Astrocyte (in vitro differentiated cells and primary cell): ENCODE measurements around the gene EFNA5. TPM values are rescaled to one million over a fixed set of nuclear protein-coding genes. Genes with fewer than 3 reads are reported as not detected.

Source experiments
- DNase-seq: peaks from one replicate; pipeline ENCODE4 v3.0.0-alpha.2; 2010; ENCODE audit warnings: low read depth
- FAIRE-seq: peaks from 2 replicates; lab custom pipeline; 2011; peaks lifted over from hg19 to GRCh38; lab: Jason Lieb, UNC
- H2AFZ ChIP-seq: 2 replicates; pipeline ENCODE4 v1.6.0; 2012; ENCODE audit warnings: low read depth, low read length, inconsistent platforms
- H3K27ac ChIP-seq: 2 replicates; pipeline ENCODE4 v1.5.1; 2011; ENCODE audit warnings: low read depth, low read length, inconsistent platforms
- H3K27me3 ChIP-seq: 2 replicates; pipeline ENCODE4 v1.6.0; 2011; ENCODE audit warnings: low read length, inconsistent platforms; ENCODE audit not compliant: insufficient read depth
- H3K36me3 ChIP-seq: 2 replicates; pipeline ENCODE4 v1.5.1; 2011; ENCODE audit warnings: low read length, inconsistent platforms; ENCODE audit not compliant: insufficient read depth
- H3K4me1 ChIP-seq: 2 replicates; pipeline ENCODE4 v1.5.1; 2011; ENCODE audit warnings: low read length, inconsistent platforms; ENCODE audit not compliant: insufficient read depth
- H3K4me2 ChIP-seq: 2 replicates; pipeline ENCODE4 v1.6.0; 2012; ENCODE audit warnings: low read length, inconsistent platforms
- H3K4me3 ChIP-seq: 2 replicates; pipeline ENCODE4 v1.5.1; 2011; ENCODE audit warnings: low read depth, mild to moderate bottlenecking, low read length, inconsistent platforms; ENCODE audit not compliant: insufficient read depth
- H3K79me2 ChIP-seq: 2 replicates; pipeline ENCODE4 v1.6.0; 2012; ENCODE audit warnings: mild to moderate bottlenecking, low read length, inconsistent platforms; ENCODE audit not compliant: insufficient read depth
- H3K9ac ChIP-seq: 2 replicates; pipeline ENCODE4 v1.6.0; 2012; ENCODE audit warnings: mild to moderate bottlenecking, low read length, inconsistent platforms
- H3K9me3 ChIP-seq: 2 replicates; pipeline ENCODE4 v1.5.1; 2012; ENCODE audit warnings: low read depth, mild to moderate bottlenecking, low read length, inconsistent platforms; ENCODE audit not compliant: insufficient read depth
- H4K20me1 ChIP-seq: 2 replicates; pipeline ENCODE4 v1.6.0; 2012; ENCODE audit warnings: low read length, inconsistent platforms; ENCODE audit not compliant: insufficient read depth
- H3K27ac Mint-ChIP-seq: one replicate; pipeline ENCODE4 v1.8.0; 2021; ENCODE audit warnings: mild to moderate bottlenecking, mixed read lengths; ENCODE audit not compliant: unreplicated experiment
- H3K27me3 Mint-ChIP-seq: one replicate; pipeline ENCODE4 v1.8.0; 2021; ENCODE audit warnings: low read depth, mixed read lengths; ENCODE audit not compliant: unreplicated experiment
- H3K36me3 Mint-ChIP-seq: one replicate; pipeline ENCODE4 v1.8.0; 2021; ENCODE audit warnings: low read depth, mixed read lengths; ENCODE audit not compliant: unreplicated experiment
- H3K4me1 Mint-ChIP-seq: one replicate; pipeline ENCODE4 v1.8.0; 2021; ENCODE audit warnings: low read depth, mixed read lengths; ENCODE audit not compliant: unreplicated experiment
- H3K4me3 Mint-ChIP-seq: one replicate; pipeline ENCODE4 v1.8.0; 2021; ENCODE audit warnings: mild to moderate bottlenecking, moderate library complexity, mixed read lengths; ENCODE audit not compliant: unreplicated experiment
- H3K9me3 Mint-ChIP-seq: one replicate; pipeline ENCODE4 v1.8.0; 2021; ENCODE audit warnings: mild to moderate bottlenecking, mixed read lengths; ENCODE audit not compliant: unreplicated experiment
- EZH2 ChIP-seq: IDR thresholded peaks from 2 replicates; pipeline ENCODE4 v1.6.1; 2012; ENCODE audit warnings: mild to moderate bottlenecking, low read length, inconsistent platforms; ENCODE audit not compliant: insufficient read depth
- total RNA-seq: library from RNA; stranded (reverse); gene quantifications from 2 replicates; pipeline ENCODE4 v1.2.1, GENCODE V29; 2021
- TF ChIP-seq, protein P1 (sequence below): IDR thresholded peaks from 2 replicates; pipeline ENCODE4 v1.5.1; 2011; ENCODE audit warnings: low read depth, mild to moderate bottlenecking, inconsistent platforms, low read length, moderate library complexity; ENCODE audit not compliant: insufficient read depth

EFNA5 gene
- total RNA-seq, 1 donor from 2014 or later: 59.3 TPM

- no peak for FAIRE-seq
- H3K27ac Mint-ChIP-seq: no peak overlapping the region
- H3K4me1 Mint-ChIP-seq: no peaks in the 10 kb centered on the region
- Histone ChIP-seq H3K4me2 (no peak overlapping the region), H3K4me3 (no peak overlapping the region), H3K79me2 (no peaks in the 10 kb centered on the region), H4K20me1 (no peaks in the 10 kb centered on the region), H3K9me3 (no peaks in the 10 kb centered on the region), H3K27ac (no peak overlapping the region), H3K27me3 (no peaks in the 10 kb centered on the region), H3K9ac (no peak overlapping the region), H3K36me3 (no peaks in the 10 kb centered on the region), H3K4me1 (no peaks in the 10 kb centered on the region), H2AFZ (no peak overlapping the region)
- no peak for DNase-seq
- peaks cover 15% of the 10 kb centered on the region for H3K9me3 Mint-ChIP-seq
- H3K36me3 Mint-ChIP-seq: peaks cover 3% of the 10 kb centered on the region
- TF ChIP-seq EZH2: no peak
- TF ChIP-seq, protein P1, sequence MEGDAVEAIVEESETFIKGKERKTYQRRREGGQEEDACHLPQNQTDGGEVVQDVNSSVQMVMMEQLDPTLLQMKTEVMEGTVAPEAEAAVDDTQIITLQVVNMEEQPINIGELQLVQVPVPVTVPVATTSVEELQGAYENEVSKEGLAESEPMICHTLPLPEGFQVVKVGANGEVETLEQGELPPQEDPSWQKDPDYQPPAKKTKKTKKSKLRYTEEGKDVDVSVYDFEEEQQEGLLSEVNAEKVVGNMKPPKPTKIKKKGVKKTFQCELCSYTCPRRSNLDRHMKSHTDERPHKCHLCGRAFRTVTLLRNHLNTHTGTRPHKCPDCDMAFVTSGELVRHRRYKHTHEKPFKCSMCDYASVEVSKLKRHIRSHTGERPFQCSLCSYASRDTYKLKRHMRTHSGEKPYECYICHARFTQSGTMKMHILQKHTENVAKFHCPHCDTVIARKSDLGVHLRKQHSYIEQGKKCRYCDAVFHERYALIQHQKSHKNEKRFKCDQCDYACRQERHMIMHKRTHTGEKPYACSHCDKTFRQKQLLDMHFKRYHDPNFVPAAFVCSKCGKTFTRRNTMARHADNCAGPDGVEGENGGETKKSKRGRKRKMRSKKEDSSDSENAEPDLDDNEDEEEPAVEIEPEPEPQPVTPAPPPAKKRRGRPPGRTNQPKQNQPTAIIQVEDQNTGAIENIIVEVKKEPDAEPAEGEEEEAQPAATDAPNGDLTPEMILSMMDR: no peak
- H3K27me3 Mint-ChIP-seq: no peaks in the 10 kb centered on the region
- H3K4me3 Mint-ChIP-seq: no peak overlapping the region
Measured at GRCh38 chr5:107342371-107342770, 328.4 kb downstream of the EFNA5 start.

DNA sequence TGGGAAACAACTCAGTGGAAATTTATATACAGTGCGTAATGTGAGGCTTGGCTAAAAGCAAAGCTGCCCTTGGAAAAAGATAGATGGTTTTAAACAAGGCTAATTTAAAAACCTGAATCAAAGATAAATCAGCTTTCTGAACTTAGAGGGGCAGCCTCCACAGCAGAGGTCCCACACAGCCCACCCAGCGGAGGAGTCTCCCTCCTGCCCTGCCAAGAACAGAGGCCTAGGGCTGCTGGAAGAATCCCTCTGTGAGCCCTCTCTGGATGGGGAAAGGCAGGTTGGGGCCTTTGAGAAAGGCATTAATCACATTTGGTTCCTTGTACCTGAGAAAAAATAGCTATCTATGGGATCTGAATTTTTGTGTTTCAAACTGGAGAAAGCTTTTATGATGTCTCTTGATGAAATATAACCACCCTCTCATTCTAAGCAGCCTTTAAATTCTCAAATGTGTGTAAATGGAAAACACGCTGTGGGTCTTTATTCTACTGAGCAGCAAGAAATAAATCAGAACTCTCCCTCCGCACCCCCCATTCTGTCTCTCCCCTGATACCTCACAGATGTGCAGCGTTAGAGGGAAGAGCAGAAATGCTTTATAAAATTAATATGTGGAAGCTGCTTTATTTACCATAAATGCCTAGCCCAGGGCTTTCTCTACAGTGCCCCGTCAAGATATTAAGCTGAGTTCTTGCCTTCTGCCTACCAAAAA lies 329.2 kb downstream of the EFNA5 start:
- Histone ChIP-seq H3K4me1 (no peaks in the 10 kb centered on the region), H3K36me3 (no peaks in the 10 kb centered on the region), H3K9me3 (no peaks in the 10 kb centered on the region), H3K4me2 (no peak overlapping the region), H3K9ac (no peak overlapping the region), H3K27ac (no peak overlapping the region), H2AFZ (no peak overlapping the region), H3K4me3 (no peak overlapping the region), H3K79me2 (no peaks in the 10 kb centered on the region), H3K27me3 (no peaks in the 10 kb centered on the region), H4K20me1 (no peaks in the 10 kb centered on the region)
- no peaks in the 10 kb centered on the region for H3K4me1 Mint-ChIP-seq
- TF ChIP-seq EZH2: no peak
- TF ChIP-seq, protein P1: no peak
- H3K27me3 Mint-ChIP-seq: no peaks in the 10 kb centered on the region
- no peak for FAIRE-seq
- peaks cover 15% of the 10 kb centered on the region for H3K9me3 Mint-ChIP-seq
- H3K4me3 Mint-ChIP-seq: no peak overlapping the region
- no peak overlapping the region for H3K27ac Mint-ChIP-seq
- peaks cover 3% of the 10 kb centered on the region for H3K36me3 Mint-ChIP-seq
- no peak for DNase-seq

DNA sequence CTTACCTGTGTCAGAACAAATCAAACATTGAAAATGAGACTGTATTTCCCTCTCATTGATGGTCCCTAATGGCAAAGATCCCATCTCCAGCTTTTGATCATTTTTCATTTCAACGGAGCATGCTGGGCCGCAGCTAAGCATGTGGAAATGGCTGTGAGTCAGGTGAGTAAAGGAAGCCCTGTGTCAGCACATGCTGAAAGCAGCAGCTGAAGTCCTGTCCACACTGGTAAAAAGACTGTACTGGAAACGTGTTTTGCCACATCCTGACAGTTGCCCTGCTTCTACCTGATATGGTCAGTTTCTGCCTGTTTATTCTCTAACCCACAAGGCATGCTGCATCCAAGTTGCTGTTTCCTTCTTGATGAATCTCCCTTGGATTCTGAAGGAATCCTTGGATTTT lies 330.1 kb downstream of the EFNA5 start:
- Histone ChIP-seq H3K27ac (no peak overlapping the region), H3K4me3 (no peak overlapping the region), H3K4me2 (no peak overlapping the region), H3K79me2 (no peaks in the 10 kb centered on the region), H3K27me3 (no peaks in the 10 kb centered on the region), H3K9ac (no peak overlapping the region), H3K4me1 (no peaks in the 10 kb centered on the region), H3K36me3 (no peaks in the 10 kb centered on the region), H4K20me1 (no peaks in the 10 kb centered on the region), H3K9me3 (no peaks in the 10 kb centered on the region), H2AFZ (no peak overlapping the region)
- DNase-seq: no peak
- Mint-ChIP-seq H3K9me3 (peaks cover 10% of the 10 kb centered on the region), H3K4me1 (no peaks in the 10 kb centered on the region), H3K27ac (no peak overlapping the region), H3K27me3 (no peaks in the 10 kb centered on the region), H3K36me3 (peaks cover 3% of the 10 kb centered on the region), H3K4me3 (no peak overlapping the region)
- FAIRE-seq: no peak
- no peak for TF ChIP-seq EZH2
